Amygdala (tissue), 56 donors: ENCODE results near the gene CT55.
"Not testable (repeated sequence)": the region's sequence is repeated elsewhere in the genome, so short reads cannot be mapped to it uniquely, and the experiment has no call there.

Experiments
- DNase-seq, 56 donors: peaks; one replicate each; lab custom pipeline; 2025; lab: John Stamatoyannopoulos, UW

Gene CT55

DNA sequence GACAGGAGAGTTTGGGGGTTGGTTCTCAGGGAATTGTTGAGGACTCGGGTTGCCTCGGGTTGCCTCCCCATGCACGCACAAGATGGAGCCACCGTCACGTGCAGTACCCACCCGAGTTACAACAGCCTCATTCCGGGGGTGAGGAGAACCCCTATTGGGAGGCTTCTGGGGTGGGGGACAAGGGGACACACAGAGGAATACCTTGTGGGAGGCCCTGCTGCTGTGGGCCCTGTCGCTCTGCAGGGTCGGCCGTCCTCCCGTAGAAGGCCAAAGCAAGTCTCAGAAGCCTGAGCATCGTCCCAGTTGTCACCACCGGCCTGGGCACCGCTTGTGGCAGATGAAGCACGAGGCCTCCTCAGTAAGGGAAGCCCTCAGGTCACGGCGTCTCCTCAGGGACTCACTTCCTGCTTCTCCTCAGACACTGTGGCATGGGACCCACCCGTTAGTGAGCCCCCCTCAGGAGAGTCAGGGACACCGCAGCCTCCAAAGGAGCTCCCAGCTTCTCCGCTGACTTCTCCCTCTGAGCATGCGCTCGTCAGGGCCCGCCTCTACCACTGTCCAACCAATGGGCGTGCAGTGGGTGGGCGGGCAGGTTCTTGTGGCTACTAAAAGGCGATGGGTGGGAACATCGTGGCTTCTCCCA, at the start of gene CT55:
TSS of gene CT55 (minus strand) at position 522 of the 643 bp plus-strand sequence. CDS start at position 295, 227 bp downstream.
- DNase-seq = no peak

- DNase-seq = no peak
These were observed 42.1 kb upstream of the CT55 start for GRCh38 chrX:135213200-135213844.

GRCh38 chrX:135206427-135206826, 35.2 kb upstream of the CT55 start:
- DNase-seq = peak in 6 of 56 donors; percentile 0 to 32 (median 8)

GRCh38 chrX:135200297-135200696, 29.1 kb upstream of the CT55 start:
- DNase-seq = no peak

GRCh38 chrX:135194684-135195083, 23.5 kb upstream of the CT55 start:
- no peak for DNase-seq

- DNase-seq = no peak
These were observed 22.5 kb upstream of the CT55 start for GRCh38 chrX:135193740-135194139.

GRCh38 chrX:135191838-135192237, 20.6 kb upstream of the CT55 start:
- no peak for DNase-seq

DNA sequence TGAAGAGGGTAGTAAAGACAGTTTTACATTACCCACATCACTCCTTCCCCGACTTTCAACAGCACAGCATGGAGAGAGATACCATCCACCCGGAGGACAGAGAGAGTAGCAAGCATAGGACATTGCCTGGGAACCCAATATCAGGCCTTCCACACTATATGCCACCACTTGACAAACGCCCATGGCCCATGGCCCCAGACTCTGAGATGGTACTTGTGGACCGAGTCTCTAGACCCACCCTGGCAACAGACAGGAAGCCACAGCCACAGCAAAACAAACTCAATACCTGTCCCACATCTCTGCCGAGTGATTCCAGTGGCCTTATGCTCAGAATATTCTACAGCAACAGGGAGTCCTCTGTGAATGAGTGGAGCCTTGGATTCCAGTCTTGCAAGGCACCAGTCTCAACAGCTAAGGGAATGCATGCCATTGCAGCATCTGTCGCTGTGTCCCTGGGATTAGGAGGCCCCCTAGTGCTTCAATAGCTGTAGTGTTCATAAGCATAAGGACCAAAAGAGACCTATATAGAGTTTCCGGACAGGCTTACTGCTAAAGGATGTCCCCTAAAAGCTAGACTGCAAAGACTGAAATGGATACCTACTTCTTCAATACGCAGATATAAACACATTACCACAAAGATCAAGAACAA, 14.7 kb upstream of the CT55 start:
- DNase-seq = peak in 13 of 56 donors; percentile 0 to 28 (median 1)

GRCh38 chrX:135178636-135179035, 7.4 kb upstream of the CT55 start:
- no peak for DNase-seq

DNA sequence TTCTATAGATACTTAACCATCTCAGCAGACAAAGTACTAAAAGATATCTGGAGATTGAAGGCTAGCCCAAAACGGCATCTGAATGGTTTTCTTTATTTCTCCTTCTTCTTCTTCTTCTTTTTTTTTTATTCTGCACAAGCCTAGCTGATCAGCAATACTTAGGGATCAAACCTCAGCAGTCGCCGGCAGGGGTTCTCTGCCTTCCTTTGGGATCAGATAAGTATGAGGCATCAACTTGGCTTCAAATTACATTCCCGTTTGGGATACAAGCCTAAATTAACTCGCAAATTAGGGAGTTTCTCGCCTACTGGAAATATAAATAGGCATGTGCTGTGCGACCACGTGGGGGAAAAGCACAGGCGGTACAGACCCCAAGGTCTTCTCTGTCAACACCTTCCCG, 730 bp downstream of the CT55 start:
- DNase-seq = no peak

GRCh38 chrX:135169534-135169933, 1.7 kb downstream of the CT55 start:
- DNase-seq = not testable (repeated sequence)

GRCh38 chrX:135168486-135168885, 2.7 kb downstream of the CT55 start:
- no peak for DNase-seq

DNA sequence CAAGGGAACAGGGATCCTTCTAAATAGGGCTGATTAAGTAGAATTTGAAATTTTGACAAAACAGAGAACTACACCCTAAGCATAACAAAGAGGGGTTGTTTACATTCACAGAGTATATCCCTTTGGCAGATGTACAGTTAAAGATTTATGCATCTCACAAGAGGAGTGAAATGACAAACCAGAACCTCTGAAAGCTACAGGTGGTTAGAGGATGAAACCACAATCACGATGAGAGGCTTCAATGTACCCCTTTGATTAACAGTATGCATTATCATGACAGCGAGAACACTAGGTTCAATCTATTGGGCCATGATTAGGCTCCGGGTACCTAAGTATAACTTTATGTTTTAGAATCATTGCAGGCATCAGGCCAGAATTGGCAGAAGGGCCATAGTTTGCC, 16.5 kb downstream of the CT55 start:
- DNase-seq = not testable (repeated sequence)

DNA sequence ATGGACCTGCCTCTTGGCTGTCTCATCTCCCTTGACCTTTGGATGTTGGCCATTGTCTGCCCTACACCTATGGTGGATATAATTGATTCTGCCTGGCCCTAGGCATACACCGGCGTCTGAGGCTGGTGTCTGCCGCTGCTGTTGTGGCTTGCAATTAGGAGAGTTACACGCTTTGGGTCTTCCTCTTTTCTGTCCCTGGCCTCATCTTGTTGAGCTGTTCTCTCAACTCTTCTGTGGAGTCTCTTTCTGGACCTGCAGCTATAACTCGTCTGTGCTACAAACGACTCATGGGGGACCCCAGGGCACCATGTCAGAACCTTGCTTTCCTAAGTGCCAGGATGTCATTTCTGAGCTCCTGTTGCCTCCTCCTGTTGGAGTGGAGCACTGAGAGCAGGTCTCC, 45.1 kb downstream of the CT55 start:
- DNase-seq = not testable (repeated sequence)

DNA sequence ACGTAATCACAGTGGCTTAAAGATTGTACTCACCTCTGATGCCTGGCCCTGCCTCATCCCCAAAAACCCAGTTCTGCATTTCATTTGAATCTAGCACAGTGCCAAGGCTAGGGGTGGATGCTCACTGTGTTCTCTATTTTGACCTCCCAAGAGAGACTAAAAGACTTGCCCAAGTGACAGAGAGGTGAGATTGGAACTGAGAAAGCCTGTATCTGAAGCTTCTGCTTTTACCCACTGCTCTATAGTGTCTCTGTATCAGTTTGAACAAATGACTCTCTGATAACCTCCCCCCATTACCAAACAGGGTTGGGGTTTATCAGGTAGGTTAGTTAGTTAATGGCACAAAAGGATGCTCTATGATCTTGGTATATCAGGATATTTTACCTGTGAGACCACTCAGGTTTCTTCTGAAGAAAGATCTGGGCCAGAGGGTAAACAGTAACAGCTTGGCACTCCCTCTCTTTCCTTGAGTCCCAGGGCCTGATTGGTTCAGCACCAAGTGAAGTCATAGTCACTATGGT, 51.1 kb downstream of the CT55 start, which contains the start of gene ETDB:
TSS of gene ETDB (minus strand) at position 471 of the 521 bp plus-strand sequence. CDS start 1,265 bp downstream, outside the sequence.
- DNase-seq = not testable (repeated sequence)

DNA sequence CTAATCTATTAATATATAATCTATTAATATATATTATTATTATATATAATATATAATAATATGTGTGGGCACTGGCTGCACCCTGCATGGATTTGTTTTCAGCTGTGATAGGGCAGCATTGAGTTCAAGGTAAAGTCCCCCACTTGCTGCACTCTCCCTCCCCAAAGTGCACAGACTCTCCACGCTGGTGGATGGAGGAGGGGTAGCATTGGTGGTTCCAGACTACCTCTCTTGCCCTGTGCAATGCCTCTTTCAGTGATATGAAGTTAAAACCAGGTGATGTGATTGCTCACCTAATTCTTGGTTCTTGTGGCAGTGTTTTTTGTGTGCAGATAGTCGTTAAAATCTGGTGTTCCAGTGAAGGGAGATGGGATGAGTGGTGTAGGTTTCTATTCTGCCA, 55.1 kb downstream of the CT55 start:
- not testable (repeated sequence) for DNase-seq

DNA sequence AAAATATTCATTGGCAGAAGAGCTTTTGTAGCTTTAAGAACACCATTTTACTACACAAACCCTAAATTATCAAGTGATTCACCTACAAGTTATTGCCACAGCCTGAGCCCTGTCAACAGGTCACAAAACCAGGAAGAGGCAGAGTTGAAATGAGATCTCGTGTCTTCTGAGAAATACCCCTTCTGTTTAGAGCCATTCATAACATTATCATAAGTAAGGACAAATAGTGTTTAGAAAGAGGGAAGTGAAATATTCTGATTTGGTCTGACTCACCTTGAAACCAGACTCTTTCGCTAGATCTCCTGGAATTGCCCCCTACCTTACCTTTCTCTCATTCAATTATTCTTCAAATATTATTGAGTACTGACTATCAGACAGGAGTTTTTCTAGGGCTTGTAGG, 56.8 kb downstream of the CT55 start:
- DNase-seq = no peak

DNA sequence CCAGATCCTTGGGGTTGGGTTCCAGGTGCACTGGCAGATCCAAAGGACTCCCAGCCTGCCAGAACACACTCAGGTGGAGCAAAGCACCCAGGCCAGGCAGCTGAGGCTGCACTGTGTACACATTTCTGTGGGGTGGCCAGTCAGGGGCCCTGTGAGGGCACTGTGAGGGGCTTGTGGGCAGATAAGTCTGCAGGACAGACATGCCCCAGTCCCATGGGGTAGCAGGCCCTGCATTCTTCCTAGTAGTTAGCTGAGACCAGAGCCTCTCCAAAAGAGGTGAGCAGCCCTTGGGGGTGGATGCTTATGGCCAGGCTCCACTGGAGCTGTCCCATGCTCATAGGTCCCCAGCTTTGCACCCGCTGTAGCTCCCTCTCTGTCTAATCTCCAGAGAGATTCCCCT, 58.5 kb downstream of the CT55 start:
- no peak for DNase-seq

GRCh38 chrX:135112096-135112729, 59.0 kb downstream of the CT55 start:
- peak in 2 of 56 donors; percentile 18 to 19 for DNase-seq

DNA sequence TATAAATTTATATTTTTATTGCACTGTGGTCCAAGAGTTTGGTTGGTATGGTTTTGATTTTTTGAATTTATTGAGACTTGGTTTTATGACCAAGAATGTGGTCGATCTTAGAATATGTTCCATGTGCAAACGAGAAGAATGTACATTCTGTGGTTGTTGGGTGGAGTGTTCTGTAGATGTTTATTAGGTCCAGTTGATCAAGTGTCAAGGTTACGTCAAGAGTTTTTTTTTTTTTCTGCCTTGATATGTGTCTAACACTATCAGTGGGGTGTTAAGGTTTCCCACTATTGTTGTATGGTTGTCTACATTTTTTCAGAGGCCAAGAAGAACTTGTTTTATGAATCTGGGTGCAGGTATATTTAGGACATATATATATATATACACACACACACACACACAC, 61.6 kb downstream of the CT55 start:
- no peak for DNase-seq
